Hematopoietic multipotent progenitor cell (in vitro differentiated cells): ENCODE results near the gene TET2. TPM values are rescaled to one million over a fixed set of nuclear protein-coding genes. Genes with fewer than 3 reads are reported as not detected.
A peak's percentile ranks its signal among the peaks of the same experiment; 100 is the strongest.

Source experiments
- DNase-seq, 3 donors: peaks; one replicate each; pipeline ENCODE4 v3.0.0-alpha.2; 2011 to 2015; ENCODE audit warnings: low read depth in 2 of 3, low spot score in 2 of 3
- total RNA-seq: library from RNA; depleted of rRNA; stranded (reverse); fragments of >200 nt; gene quantifications from one replicate; pipeline ENCODE4 v1.2.3, GENCODE V29; 2012

Gene TET2
- total RNA-seq, 1 donor: 29.4 TPM

- DNase-seq: peak in 1 of 3 donors; percentile 3
Measured at GRCh38 chr4:105225500-105225899, 78.8 kb downstream of the TET2 start.

DNA sequence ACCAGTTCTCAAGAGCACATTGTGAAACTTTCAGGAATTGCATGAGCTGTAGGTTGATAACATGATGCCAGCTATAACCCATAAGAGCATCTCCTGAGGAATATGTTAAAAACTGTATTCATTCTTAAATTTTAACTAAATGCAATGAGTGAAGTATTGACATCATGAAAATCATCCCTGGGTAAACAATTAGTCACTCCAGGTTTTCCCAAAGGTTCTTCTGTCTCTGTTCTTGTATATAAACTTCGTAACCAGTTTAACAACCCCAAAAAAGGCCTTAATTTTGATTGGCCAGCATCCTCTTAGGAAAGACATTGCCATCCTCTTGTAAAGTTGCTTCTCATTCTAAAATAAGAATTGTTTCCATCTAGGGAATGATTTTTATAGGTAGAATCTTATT is 80.4 kb downstream of the TET2 start:
- DNase-seq: no peak

DNA sequence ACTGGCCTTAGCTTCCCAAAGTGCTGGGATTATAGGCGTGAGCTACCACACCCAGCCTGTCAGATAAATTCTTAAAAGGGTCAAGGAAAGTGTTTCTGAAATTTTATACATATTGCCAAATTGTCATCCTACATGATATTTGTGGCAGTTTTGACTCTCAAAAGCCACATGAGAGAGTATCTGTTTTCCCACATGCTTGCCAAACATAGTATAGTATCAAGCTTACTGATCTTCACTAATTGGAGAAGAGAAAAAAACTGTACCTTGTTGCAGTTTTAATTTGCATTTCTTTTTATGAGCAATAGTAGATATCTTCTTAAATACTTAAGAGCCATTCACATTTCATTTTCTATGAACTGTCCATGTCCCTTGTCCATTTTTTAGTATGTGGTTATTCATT is 83.6 kb downstream of the TET2 start:
- no peak for DNase-seq

DNA sequence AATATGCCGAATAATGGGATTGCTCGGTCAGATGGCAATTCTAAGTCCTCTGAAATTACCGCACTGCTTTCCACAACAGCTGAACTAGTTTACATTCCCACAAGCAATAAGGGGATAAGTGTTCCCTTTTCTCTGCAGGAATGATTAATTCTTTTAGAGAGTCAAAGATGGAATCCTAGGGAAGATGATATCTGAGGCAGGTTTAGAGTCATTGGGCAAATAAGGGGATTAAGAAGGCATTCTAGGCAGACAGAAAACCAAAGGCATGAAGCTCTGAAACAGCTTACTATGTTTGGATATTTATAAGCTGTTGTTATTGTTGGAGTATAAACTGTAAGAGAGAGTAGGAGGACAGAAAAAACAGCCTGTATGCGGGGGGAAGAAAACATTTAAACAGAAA is 85.7 kb downstream of the TET2 start:
- DNase-seq: no peak

GRCh38 chr4:105234582-105234981 is 87.9 kb downstream of the TET2 start:
- no peak for DNase-seq

DNA sequence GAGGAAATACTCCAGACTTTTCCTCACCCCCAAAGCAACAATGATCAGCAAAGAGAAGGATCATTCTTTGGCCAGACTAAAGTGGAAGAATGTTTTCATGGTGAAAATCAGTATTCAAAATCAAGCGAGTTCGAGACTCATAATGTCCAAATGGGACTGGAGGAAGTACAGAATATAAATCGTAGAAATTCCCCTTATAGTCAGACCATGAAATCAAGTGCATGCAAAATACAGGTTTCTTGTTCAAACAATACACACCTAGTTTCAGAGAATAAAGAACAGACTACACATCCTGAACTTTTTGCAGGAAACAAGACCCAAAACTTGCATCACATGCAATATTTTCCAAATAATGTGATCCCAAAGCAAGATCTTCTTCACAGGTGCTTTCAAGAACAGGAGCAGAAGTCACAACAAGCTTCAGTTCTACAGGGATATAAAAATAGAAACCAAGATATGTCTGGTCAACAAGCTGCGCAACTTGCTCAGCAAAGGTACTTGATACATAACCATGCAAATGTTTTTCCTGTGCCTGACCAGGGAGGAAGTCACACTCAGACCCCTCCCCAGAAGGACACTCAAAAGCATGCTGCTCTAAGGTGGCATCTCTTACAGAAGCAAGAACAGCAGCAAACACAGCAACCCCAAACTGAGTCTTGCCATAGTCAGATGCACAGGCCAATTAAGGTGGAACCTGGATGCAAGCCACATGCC is 89.7 kb downstream of the TET2 start:
- DNase-seq: no peak

DNA sequence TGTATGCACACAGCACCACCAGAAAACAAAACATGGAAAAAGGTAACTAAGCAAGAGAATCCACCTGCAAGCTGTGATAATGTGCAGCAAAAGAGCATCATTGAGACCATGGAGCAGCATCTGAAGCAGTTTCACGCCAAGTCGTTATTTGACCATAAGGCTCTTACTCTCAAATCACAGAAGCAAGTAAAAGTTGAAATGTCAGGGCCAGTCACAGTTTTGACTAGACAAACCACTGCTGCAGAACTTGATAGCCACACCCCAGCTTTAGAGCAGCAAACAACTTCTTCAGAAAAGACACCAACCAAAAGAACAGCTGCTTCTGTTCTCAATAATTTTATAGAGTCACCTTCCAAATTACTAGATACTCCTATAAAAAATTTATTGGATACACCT is 90.2 kb downstream of the TET2 start:
- DNase-seq: no peak

- DNase-seq: no peak
Measured at GRCh38 chr4:105240037-105240436, 93.4 kb downstream of the TET2 start.

GRCh38 chr4:105241451-105241850 is 94.8 kb downstream of the TET2 start:
- no peak for DNase-seq

DNA sequence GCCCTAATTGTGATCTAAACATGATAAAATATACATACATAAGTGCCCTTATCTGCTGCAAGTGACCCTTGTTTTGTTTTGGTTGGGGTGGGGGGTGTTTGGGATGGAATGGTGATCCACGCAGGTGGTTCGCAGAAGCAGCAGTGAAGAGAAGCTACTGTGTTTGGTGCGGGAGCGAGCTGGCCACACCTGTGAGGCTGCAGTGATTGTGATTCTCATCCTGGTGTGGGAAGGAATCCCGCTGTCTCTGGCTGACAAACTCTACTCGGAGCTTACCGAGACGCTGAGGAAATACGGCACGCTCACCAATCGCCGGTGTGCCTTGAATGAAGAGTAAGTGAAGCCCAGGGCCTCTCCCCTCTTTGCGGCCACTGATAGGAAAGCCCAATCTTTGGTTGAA is 96.8 kb downstream of the TET2 start:
- no peak for DNase-seq

- DNase-seq: no peak
Measured at GRCh38 chr4:105246712-105247111, 100.0 kb downstream of the TET2 start.

GRCh38 chr4:105248613-105249012 is 101.9 kb downstream of the TET2 start:
- DNase-seq: no peak

- no peak for DNase-seq
Measured at GRCh38 chr4:105257817-105258495, 111.3 kb downstream of the TET2 start.

- no peak for DNase-seq
Measured at GRCh38 chr4:105265689-105266088, 119.0 kb downstream of the TET2 start.

DNA sequence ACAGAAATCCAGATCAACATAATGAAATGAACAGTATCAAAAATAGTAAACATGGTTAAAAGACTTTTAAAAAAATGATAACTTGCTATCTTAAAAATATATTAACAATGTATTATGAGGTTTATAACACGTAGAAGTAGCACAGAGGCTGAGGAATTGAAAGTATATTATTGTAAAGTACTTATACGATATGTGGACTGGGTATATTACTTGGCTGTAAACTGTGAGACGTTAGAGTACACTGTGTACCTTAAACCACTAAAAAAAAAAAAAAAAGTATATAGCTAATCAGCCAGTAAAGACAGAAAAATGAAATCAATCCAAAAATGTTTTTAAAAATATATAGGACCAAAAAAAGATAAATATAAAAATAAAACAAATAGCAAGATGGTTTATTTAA is 120.6 kb downstream of the TET2 start:
- no peak for DNase-seq

- no peak for DNase-seq
Measured at GRCh38 chr4:105272002-105272401, 125.3 kb downstream of the TET2 start.

DNA sequence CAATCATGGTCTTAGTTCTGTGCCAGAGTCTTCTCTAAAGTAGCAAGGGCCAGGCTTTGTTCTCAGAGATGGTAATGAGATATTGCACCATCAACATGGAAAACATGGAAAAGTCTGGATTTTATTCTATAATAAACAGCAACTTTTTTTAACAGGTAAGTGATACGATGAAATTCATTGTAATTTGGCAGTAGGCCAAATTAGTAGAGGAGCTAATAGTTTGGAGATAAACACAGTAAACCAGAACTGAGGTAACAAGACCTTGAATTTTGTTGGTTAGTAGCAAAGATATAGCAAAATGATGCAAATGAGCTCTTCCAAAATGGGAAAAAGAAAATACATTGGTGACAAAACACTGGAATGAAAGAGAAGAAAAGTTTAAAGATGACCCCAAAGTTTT is 126.6 kb downstream of the TET2 start:
- no peak for DNase-seq

DNA sequence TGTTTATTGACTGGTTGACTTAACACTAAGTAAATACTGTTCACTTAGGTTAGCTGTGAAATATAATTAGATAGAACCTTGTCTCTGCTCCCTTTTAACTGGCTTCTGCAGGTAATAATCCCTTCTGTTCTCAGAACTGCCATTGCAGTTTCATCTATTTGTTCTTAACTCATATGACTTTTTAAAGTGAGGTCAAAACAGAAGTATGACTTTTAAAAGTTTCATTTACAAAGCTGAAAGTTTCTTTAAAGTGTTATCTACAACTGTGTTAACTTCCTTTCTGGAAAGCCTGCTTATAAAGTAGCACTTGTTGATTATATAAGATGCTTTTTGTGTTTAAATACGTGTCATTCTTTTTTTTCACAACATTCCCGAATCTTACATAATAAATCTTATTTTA is 127.4 kb downstream of the TET2 start:
- DNase-seq: no peak

GRCh38 chr4:105274504-105274903 is 127.8 kb downstream of the TET2 start:
- DNase-seq: no peak

DNA sequence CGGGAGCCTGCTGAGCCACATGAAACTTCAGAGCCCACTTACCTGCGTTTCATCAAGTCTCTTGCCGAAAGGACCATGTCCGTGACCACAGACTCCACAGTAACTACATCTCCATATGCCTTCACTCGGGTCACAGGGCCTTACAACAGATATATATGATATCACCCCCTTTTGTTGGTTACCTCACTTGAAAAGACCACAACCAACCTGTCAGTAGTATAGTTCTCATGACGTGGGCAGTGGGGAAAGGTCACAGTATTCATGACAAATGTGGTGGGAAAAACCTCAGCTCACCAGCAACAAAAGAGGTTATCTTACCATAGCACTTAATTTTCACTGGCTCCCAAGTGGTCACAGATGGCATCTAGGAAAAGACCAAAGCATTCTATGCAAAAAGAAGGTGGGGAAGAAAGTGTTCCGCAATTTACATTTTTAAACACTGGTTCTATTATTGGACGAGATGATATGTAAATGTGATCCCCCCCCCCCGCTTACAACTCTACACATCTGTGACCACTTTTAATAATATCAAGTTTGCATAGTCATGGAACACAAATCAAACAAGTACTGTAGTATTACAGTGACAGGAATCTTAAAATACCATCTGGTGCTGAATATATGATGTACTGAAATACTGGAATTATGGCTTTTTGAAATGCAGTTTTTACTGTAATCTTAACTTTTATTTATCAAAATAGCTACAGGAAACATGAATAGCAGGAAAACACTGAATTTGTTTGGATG is 129.9 kb downstream of the TET2 start:
- DNase-seq: no peak

- no peak for DNase-seq
Measured at GRCh38 chr4:105277702-105278101, 131.0 kb downstream of the TET2 start.

GRCh38 chr4:105279314-105279713 is 132.6 kb downstream of the TET2 start:
- DNase-seq: no peak
